ENCODE data around the gene ZNF117.
"Not testable (repeated sequence)": the region's sequence is repeated elsewhere in the genome, so short reads cannot be mapped to it uniquely, and the experiment has no call there.

The ZNF117 gene

GRCh38 chr7:64997164-64997908, 6.5 kb upstream of the ZNF117 start:
- DNase-seq (ENCODE audit: low spot score) = no peak

- DNase-seq (ENCODE audit: low spot score) = no peak
These were observed 5.5 kb upstream of the ZNF117 start for GRCh38 chr7:64996305-64996704.

- DNase-seq (ENCODE audit: low spot score) = no peak
These were observed 3.1 kb upstream of the ZNF117 start for GRCh38 chr7:64993901-64994300.

GRCh38 chr7:64992971-64993370, 2.1 kb upstream of the ZNF117 start:
- DNase-seq (ENCODE audit: low spot score) = no peak

- DNase-seq (ENCODE audit: low spot score) = no peak
These were observed 620 bp downstream of the ZNF117 start for GRCh38 chr7:64990216-64990615.

- DNase-seq (ENCODE audit: low spot score) = no peak
These were observed 12.2 kb downstream of the ZNF117 start for GRCh38 chr7:64978497-64979203.

- no peak for DNase-seq (ENCODE audit: low spot score)
These were observed 25.2 kb downstream of the ZNF117 start for GRCh38 chr7:64965594-64965993.

- DNase-seq (ENCODE audit: low spot score) = no peak
These were observed 31.6 kb downstream of the ZNF117 start for GRCh38 chr7:64959072-64959747.

GRCh38 chr7:64951250-64951848, 39.5 kb downstream of the ZNF117 start:
- peak; percentile 67 for DNase-seq (ENCODE audit: low spot score)

- DNase-seq (ENCODE audit: low spot score) = not testable (repeated sequence)
These were observed 40.2 kb downstream of the ZNF117 start for GRCh38 chr7:64950673-64951072.

GRCh38 chr7:64948774-64949173, 42.1 kb downstream of the ZNF117 start:
- not testable (repeated sequence) for DNase-seq (ENCODE audit: low spot score)

- peak; percentile 22 for DNase-seq (ENCODE audit: low spot score)
These were observed 43.4 kb downstream of the ZNF117 start for GRCh38 chr7:64947252-64948000.

GRCh38 chr7:64946772-64947171, 44.1 kb downstream of the ZNF117 start:
- DNase-seq (ENCODE audit: low spot score) = peak; percentile 56

- no peak for DNase-seq (ENCODE audit: low spot score)
These were observed 45.2 kb downstream of the ZNF117 start for GRCh38 chr7:64945503-64946175.

- DNase-seq (ENCODE audit: low spot score) = peak; percentile 73
These were observed 46.0 kb downstream of the ZNF117 start for GRCh38 chr7:64944667-64945502.

- not testable (repeated sequence) for DNase-seq (ENCODE audit: low spot score)
These were observed 50.8 kb downstream of the ZNF117 start for GRCh38 chr7:64940021-64940420.

- no peak for DNase-seq (ENCODE audit: low spot score)
These were observed 52.3 kb downstream of the ZNF117 start for GRCh38 chr7:64938540-64938939.

- DNase-seq (ENCODE audit: low spot score) = no peak
These were observed 56.4 kb downstream of the ZNF117 start for GRCh38 chr7:64934478-64934877.

GRCh38 chr7:64928252-64929187, 62.3 kb downstream of the ZNF117 start:
- DNase-seq (ENCODE audit: low spot score) = not testable (repeated sequence)
